ENCODE results near the gene KRT4. TPM values are rescaled to one million over a fixed set of nuclear protein-coding genes. Genes with fewer than 3 reads are reported as not detected.

KRT4 gene
- total and polyA plus RNA-seq, 2 donors (not counting 3 experiments of a cell fraction or from before 2014, with no cell fraction given), result not detected

DNA sequence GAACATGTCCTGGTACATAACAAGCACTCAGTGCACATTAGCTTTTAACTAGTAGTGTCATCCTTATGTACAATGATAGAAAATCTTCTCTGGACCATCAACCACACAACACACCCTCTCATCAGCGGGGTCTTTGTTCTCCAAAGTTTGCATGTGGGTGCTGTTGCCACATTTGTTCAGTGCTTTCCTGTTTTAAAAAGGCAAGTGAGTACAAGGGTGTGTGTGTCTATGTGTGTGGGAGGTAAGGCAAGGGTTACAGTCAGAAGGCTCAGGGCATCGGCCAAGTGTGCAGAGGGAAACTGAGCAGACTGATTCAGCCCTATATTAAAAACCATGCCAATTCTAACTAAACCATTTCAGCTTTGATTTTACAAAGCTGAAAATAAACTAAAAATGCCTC is 54.7 kb downstream of the KRT4 start:
- Histone ChIP-seq H3K9me3 (replicated peaks; ENCODE audit: control insufficient read depth, insufficient read depth, low read length) (no peaks in the 10 kb centered on the region), H4K20me1 (replicated peaks; ENCODE audit: control insufficient read depth, extremely low read depth, insufficient read depth, low read length) (no peaks in the 10 kb centered on the region), H3K36me3 (ENCODE audit: control insufficient read depth in 2 of 2, extremely low read depth in 1 of 2, insufficient read depth in 2 of 2, low read length in 2 of 2) (no peaks in the 10 kb centered on the region), H3K9ac (replicated peaks; ENCODE audit: extremely low read depth, insufficient read depth, low read length) (no peak overlapping the region), H3K27me3 (ENCODE audit: control insufficient read depth in 2 of 2, insufficient read depth in 2 of 2, low read length in 2 of 2) (peaks cover 0 to 4% of the 10 kb centered on the region in 2 experiments), H3K27ac (ENCODE audit: insufficient read depth, low read depth, low read length) (no peak overlapping the region), H3K79me2 (ENCODE audit: control insufficient read depth, insufficient read depth, low read length) (no peaks in the 10 kb centered on the region), H3K4me2 (ENCODE audit: insufficient read depth, low read length) (no peak overlapping the region), H3K4me3 (replicated peaks in 1 of 3; ENCODE audit: insufficient read depth in 1 of 3, low read depth in 1 of 3, low read length in 3 of 3) (no peak overlapping the region), H3K4me1 (ENCODE audit: control insufficient read depth, extremely low read depth, insufficient read depth, low read length) (no peaks in the 10 kb centered on the region), H3K9me1 (replicated peaks; ENCODE audit: control insufficient read depth, extremely low read depth, insufficient read depth, low read length) (no peaks in the 10 kb centered on the region), H2AFZ (ENCODE audit: low read depth, low read length) (no peak overlapping the region)
- BruUV-seq (replicated peaks), result no TSS peak
- ChIA-PET POLR2A (no interaction called here), CTCF (no interaction called here)
- dilution Hi-C loops (cut with MboI; ENCODE audit: extremely low pct_ligation_motif_present, low sequenced_read_pairs) (no loop called here), intact Hi-C loops (cut with micrococcal nuclease) (no loop called here)
- TF ChIP-seq POLR2AphosphoS5 (IDR thresholded peaks at IDR 0.05; ENCODE audit: insufficient read depth, low read depth, low read length), result no peak
- no peak for TF ChIP-seq MYC (IDR thresholded peaks at IDR 0.05; ENCODE audit: low read depth, low read length)
- DNase-seq (ENCODE audit: low read depth, low spot score) (no peak), FAIRE-seq (no peak)

DNA sequence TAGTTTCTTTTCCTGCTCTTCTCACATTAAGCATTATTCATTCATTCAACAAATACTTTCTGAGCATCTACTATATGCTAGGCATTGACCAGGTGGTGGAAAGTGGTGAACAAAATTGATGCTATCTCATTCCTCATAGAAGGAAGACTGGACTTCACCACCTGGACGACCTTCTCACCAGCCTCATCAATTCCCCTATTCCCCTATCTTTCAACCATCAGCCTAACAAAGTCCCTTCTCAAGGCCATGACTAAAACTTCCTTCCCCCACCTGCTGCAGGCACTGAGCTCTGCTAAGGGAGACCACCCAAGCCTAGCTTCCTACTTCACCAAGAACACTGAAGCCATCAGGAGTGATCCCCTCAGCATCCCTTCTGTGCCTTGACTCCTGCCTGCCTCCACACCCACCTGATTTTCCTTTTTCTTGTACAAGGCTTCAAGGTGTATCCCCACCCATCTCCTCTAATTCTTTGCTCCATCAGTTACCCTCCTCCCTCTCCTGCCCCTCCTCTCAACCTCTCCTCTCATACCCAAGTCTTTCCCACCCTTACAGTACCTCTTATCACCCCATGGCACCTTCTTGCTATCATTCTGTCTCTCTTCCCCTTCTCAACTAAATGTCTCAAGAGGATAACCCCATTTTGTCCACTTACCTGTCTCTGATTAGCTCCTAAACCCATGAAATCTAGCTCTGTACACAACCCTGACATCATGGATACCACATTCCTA is 56.3 kb downstream of the KRT4 start:
- dilution Hi-C loops (cut with MboI; ENCODE audit: extremely low pct_ligation_motif_present, low sequenced_read_pairs), result no loop called here
- H3K4me2 ChIP-seq (ENCODE audit: insufficient read depth, low read length), result no peak overlapping the region
- ChIA-PET POLR2A (no interaction called here), CTCF (no interaction called here)
- TF ChIP-seq GATA2 (IDR thresholded peaks at IDR 0.05; ENCODE audit: insufficient read depth, insufficient read length, low read depth, low read length) (no peak), EZH2 (IDR thresholded peaks at IDR 0.05; ENCODE audit: borderline replicate concordance, low read depth, low read length, severe bottlenecking) (no peak), JUN (IDR thresholded peaks at IDR 0.05; ENCODE audit: borderline replicate concordance, insufficient read depth, insufficient read length, low read depth) (no peak), POLR2A (IDR thresholded peaks at IDR 0.05; ENCODE audit: low read depth, low read length) (no peak), POLR2AphosphoS5 (IDR thresholded peaks at IDR 0.05; ENCODE audit: insufficient read depth, low read depth, low read length) (no peak), MYC (IDR thresholded peaks at IDR 0.05; ENCODE audit: low read depth, low read length) (no peak), FOS (IDR thresholded peaks at IDR 0.05; ENCODE audit: borderline replicate concordance, insufficient read depth, low read length) (no peak)
- TF ChIP-seq, protein P1, sequence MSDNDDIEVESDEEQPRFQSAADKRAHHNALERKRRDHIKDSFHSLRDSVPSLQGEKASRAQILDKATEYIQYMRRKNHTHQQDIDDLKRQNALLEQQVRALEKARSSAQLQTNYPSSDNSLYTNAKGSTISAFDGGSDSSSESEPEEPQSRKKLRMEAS (IDR thresholded peaks at IDR 0.05; ENCODE audit: insufficient read depth, insufficient read length), result no peak
- TF ChIP-seq, protein P2, sequence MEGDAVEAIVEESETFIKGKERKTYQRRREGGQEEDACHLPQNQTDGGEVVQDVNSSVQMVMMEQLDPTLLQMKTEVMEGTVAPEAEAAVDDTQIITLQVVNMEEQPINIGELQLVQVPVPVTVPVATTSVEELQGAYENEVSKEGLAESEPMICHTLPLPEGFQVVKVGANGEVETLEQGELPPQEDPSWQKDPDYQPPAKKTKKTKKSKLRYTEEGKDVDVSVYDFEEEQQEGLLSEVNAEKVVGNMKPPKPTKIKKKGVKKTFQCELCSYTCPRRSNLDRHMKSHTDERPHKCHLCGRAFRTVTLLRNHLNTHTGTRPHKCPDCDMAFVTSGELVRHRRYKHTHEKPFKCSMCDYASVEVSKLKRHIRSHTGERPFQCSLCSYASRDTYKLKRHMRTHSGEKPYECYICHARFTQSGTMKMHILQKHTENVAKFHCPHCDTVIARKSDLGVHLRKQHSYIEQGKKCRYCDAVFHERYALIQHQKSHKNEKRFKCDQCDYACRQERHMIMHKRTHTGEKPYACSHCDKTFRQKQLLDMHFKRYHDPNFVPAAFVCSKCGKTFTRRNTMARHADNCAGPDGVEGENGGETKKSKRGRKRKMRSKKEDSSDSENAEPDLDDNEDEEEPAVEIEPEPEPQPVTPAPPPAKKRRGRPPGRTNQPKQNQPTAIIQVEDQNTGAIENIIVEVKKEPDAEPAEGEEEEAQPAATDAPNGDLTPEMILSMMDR (IDR thresholded peaks at IDR 0.05; ENCODE audit: extremely low read depth in 1 of 2, insufficient read depth in 1 of 2, low read depth in 1 of 2, low read length in 2 of 2), result no peak
- DNase-seq (ENCODE audit: low read depth, low spot score) (no peak), FAIRE-seq (no peak)
- no peak overlapping the region for H2AFZ ChIP-seq (ENCODE audit: low read depth, low read length)
- no peaks in the 10 kb centered on the region for H3K9me3 ChIP-seq (replicated peaks; ENCODE audit: control insufficient read depth, insufficient read depth, low read length)
- H3K9ac ChIP-seq (replicated peaks; ENCODE audit: extremely low read depth, insufficient read depth, low read length), result no peak overlapping the region
- no peaks in the 10 kb centered on the region for H3K9me1 ChIP-seq (replicated peaks; ENCODE audit: control insufficient read depth, extremely low read depth, insufficient read depth, low read length)
- no TSS peak for BruUV-seq (replicated peaks)
- H3K36me3 ChIP-seq (ENCODE audit: control insufficient read depth in 2 of 2, extremely low read depth in 1 of 2, insufficient read depth in 2 of 2, low read length in 2 of 2), result no peaks in the 10 kb centered on the region
- H4K20me1 ChIP-seq (replicated peaks; ENCODE audit: control insufficient read depth, extremely low read depth, insufficient read depth, low read length), result no peaks in the 10 kb centered on the region
- intact Hi-C loops (cut with micrococcal nuclease), result no loop called here
- no peak overlapping the region for H3K4me3 ChIP-seq (replicated peaks in 1 of 3; ENCODE audit: insufficient read depth in 1 of 3, low read depth in 1 of 3, low read length in 3 of 3)
- H3K4me1 ChIP-seq (ENCODE audit: control insufficient read depth, extremely low read depth, insufficient read depth, low read length), result no peaks in the 10 kb centered on the region
- no peak overlapping the region for H3K27ac ChIP-seq (ENCODE audit: insufficient read depth, low read depth, low read length)
- H3K79me2 ChIP-seq (ENCODE audit: control insufficient read depth, insufficient read depth, low read length), result no peaks in the 10 kb centered on the region
- H3K27me3 ChIP-seq (ENCODE audit: control insufficient read depth in 2 of 2, insufficient read depth in 2 of 2, low read length in 2 of 2), result peaks cover 0 to 4% of the 10 kb centered on the region in 2 experiments
